GM12873 (cell line): ENCODE data around the gene POLR1B.

ENCODE experiments used
- TF ChIP-seq, protein P1 (sequence below): IDR thresholded peaks from 2 replicates; pipeline ENCODE4 v1.5.1; 2012; ENCODE audit warnings: low read depth, mild to moderate bottlenecking, moderate library complexity, low read length, control low read depth; ENCODE audit not compliant: insufficient read depth; ENCODE audit errors: missing control alignments

POLR1B gene

GRCh38 chr2:112539306-112539705 is 3.0 kb upstream of the POLR1B start:
- TF ChIP-seq, protein P1, sequence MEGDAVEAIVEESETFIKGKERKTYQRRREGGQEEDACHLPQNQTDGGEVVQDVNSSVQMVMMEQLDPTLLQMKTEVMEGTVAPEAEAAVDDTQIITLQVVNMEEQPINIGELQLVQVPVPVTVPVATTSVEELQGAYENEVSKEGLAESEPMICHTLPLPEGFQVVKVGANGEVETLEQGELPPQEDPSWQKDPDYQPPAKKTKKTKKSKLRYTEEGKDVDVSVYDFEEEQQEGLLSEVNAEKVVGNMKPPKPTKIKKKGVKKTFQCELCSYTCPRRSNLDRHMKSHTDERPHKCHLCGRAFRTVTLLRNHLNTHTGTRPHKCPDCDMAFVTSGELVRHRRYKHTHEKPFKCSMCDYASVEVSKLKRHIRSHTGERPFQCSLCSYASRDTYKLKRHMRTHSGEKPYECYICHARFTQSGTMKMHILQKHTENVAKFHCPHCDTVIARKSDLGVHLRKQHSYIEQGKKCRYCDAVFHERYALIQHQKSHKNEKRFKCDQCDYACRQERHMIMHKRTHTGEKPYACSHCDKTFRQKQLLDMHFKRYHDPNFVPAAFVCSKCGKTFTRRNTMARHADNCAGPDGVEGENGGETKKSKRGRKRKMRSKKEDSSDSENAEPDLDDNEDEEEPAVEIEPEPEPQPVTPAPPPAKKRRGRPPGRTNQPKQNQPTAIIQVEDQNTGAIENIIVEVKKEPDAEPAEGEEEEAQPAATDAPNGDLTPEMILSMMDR: no peak

DNA sequence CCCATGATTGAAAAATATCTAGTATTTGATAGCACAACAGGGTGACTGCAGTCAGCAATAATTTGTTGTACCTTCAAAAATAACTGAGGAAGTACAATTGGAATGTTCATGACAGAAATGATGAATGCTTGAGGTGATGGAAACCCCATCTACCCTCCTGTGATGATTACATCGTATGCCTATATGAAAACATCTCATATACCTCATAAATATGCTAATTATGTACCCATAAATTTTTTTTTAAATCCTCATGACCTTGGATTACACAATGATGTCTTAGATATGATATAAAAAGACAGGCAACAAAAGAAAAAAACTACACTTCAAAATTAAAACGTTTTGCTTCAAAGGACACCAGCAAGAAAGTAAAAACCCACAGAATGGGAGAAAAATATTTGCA is 1.4 kb upstream of the POLR1B start:
- TF ChIP-seq, protein P1: no peak

DNA sequence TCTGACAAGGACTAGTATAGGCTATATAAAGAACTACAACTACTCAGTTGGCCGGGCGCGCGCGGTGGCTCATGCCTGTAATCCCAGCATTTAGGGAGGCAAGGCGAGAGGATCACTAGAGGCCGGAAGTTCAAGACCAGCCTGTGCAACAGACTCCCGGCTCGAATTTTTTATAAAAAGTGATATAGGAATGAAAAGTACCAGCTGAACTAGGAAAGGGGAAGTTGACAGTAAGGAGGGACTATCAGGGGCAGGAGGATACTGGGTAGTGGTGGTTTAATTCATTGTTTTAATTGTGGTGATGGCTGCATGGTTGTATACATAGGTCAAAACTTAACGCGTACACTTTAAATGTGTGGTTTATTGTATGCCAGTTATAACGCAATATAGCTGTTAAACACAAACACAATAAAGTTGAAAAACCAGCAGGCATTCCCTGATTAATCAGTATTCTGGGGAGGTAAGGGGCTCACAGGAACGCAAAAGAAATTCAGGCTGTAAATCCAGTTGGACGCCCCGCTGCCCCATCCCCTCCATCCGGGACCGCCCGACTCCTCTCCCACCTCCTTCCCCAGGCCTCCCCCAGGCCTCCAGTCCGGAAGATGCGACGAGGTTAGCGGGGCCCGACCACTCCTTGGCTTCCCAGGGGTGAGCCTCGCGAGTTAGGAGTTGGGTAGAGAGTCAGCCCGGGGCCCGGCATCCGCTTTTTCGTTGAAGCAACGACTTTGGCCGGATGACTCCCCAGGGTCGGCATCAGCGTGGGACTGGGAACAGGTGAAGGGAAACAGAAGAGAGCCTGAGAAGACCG is 746 bp upstream of the POLR1B start:
- TF ChIP-seq, protein P1: no peak

DNA sequence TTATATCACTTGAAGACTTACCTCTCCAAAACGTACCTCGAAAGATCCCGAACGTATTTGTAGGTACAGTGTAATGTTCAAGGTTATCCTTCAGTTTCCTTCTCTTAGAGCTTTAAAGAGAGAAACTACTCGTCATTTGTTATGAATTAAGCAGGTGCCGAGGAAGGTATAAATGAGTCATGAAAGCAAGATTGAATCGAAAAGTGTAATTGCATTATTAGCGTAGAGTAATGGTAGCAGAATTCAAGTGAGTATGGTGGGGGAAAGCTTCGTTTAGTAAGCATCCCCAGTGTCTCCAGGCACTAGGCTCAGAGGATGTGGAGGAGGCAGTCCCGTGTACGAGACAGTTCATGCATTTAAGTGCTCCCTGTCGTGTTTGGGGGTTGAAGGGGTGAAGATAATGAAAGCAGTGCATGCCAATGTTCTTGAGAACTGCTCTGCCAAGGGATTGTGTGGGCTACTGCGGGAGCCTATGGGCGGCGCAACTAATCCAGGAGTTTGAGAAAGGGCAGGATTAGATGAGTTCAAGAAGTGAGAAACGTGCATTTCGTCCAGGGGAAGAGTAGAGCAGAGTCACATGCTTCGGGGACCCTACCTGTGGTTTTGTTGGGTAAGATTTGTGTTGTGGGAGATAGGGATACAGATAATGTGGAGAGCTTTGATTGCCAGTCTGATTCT is 858 bp downstream of the POLR1B start:
- TF ChIP-seq, protein P1: no peak

DNA sequence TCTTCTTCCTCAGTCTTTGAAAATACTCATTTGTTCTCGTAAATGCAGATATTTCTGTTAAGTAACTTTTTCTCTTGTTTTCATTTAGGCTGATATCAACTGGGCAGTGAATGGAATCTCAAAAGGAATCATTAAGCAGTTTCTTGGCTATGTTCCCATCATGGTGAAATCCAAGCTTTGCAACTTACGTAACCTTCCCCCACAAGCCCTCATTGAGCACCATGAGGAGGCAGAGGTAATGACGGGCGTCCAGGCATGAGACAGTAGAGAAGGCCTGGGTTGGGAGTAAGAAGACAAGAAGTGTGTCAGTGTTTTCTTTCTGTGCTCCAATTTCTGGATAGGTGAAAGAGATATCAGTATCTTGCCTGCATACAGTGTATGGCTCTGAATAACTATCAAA is 5.1 kb downstream of the POLR1B start:
- TF ChIP-seq, protein P1: no peak

DNA sequence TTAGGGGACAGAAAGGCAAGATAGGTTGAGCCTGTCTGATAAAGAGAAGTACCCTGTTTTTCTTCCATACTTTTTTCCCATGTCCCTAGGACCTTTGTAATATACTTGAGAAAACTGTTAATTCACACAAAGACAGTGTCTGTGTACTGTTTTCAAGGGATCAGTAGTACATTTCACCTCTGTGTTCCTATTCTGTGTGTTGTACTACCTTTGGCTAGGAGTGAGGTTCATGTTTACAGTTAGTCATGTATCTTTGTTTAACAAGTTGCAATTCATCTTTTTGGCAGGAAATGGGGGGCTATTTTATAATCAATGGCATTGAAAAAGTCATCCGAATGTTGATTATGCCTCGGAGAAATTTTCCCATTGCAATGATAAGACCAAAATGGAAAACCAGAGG is 6.7 kb downstream of the POLR1B start:
- TF ChIP-seq, protein P1: no peak

GRCh38 chr2:112566104-112566503 is 23.8 kb downstream of the POLR1B start:
- TF ChIP-seq, protein P1: no peak
